HEK293T (cell line): ENCODE results near the gene CEP170.

Experiments used
- BHLHE40 ChIP-seq: fragments of 450-650 bp; IDR thresholded peaks from 2 replicates; pipeline ENCODE4 v1.6.1; 2016; ENCODE audit warnings: mild to moderate bottlenecking, moderate library complexity, borderline replicate concordance
- ELF4 ChIP-seq: fragments of 450-650 bp; IDR thresholded peaks from 2 replicates; pipeline ENCODE4 v1.6.1; 2017; ENCODE audit warnings: antibody characterized with exemption
- FOXK2 ChIP-seq: fragments of 450-650 bp; IDR thresholded peaks from 2 replicates; pipeline ENCODE4 v1.6.1; 2016; ENCODE audit warnings: mild to moderate bottlenecking
- FOXM1 ChIP-seq: fragments of 450-650 bp; IDR thresholded peaks from 2 replicates; pipeline ENCODE4 v1.6.1; 2017; ENCODE audit warnings: mild to moderate bottlenecking, borderline replicate concordance
- LEF1 ChIP-seq: fragments of 450-650 bp; IDR thresholded peaks from 2 replicates; pipeline ENCODE4 v1.6.1; 2017; ENCODE audit warnings: mild to moderate bottlenecking, borderline replicate concordance
- NFRKB ChIP-seq: fragments of 450-650 bp; IDR thresholded peaks from 2 replicates; pipeline ENCODE4 v1.6.1; 2016; ENCODE audit warnings: mild to moderate bottlenecking, moderate library complexity
- TARDBP ChIP-seq: fragments of 450-650 bp; IDR thresholded peaks from 2 replicates; pipeline ENCODE4 v1.6.1; 2016

DNA sequence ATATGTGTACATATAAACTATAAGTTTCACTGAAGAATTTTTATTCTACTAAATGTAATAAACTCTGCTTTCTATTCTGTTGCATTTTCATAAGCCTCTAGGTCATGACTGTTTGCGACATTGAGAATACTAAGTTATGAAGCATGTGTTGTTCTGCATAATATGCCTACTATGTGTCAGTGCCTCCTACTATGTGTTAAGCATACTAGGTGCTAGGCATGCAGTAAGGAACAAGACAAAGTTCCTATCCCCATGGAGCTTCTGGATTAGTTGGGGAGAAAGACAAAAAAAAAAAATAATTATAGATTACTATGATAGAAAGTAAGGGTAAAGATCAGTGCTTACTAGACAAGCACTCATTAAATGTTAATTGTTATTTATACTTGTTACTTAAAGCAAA is 2.1 kb upstream of the CEP170 start:
- no peak for TF ChIP-seq BHLHE40
- no peak for TF ChIP-seq LEF1
- TF ChIP-seq NFRKB = no peak
- TF ChIP-seq ELF4 = no peak
- TF ChIP-seq TARDBP = no peak
- no peak for TF ChIP-seq FOXM1
- no peak for TF ChIP-seq FOXK2
